ENCODE results near the gene ENAH. TPM values are rescaled to one million over a fixed set of nuclear protein-coding genes. Genes with fewer than 3 reads are reported as not detected.

The ENAH gene
- total and polyA plus RNA-seq, 2 donors (not counting 1 experiment from before 2014, with no cell fraction given): 1.3 to 1.6 TPM

- TF ChIP-seq CTCF (IDR thresholded peaks at IDR 0.05) (no peak), EZH2 (IDR thresholded peaks at IDR 0.05; ENCODE audit: borderline replicate concordance, insufficient read depth, low read depth, low read length, poor library complexity, severe bottlenecking) (no peak)
- H3K27ac Mint-ChIP-seq: no peak overlapping the region
- CTCF ChIA-PET: no interaction called here
Observed at GRCh38 chr1:225486856-225487255, 166.1 kb downstream of the ENAH start.

GRCh38 chr1:225485991-225486530 lies 166.9 kb downstream of the ENAH start:
- whole genome bisulfite sequencing (ENCODE audit: insufficient coverage): 95% methylated on average over 6 of the region's 6 CpGs
- peaks cover 16% of the 10 kb centered on the region for H3K4me1 Mint-ChIP-seq
- Histone ChIP-seq H3K79me2 (ENCODE audit: control insufficient read depth, insufficient read depth, low read length) (no peaks in the 10 kb centered on the region), H2AFZ (ENCODE audit: insufficient read depth, low read depth, low read length, poor library complexity, severe bottlenecking) (no peak overlapping the region), H3K9ac (ENCODE audit: low read length) (no peak overlapping the region), H3K27me3 (replicated peaks in 1 of 4; ENCODE audit: control extremely low read depth in 1 of 4, control insufficient read depth in 3 of 4, insufficient read depth in 4 of 4, low read length in 3 of 4) (no peaks in the 10 kb centered on the region), H3K36me3 (replicated peaks in 1 of 2; ENCODE audit: control extremely low read depth in 1 of 2, control insufficient read depth in 1 of 2, extremely low read depth in 1 of 2, insufficient read depth in 2 of 2, low read length in 1 of 2) (no peaks in the 10 kb centered on the region), H3K4me2 (replicated peaks; ENCODE audit: low read depth, low read length, poor library complexity, severe bottlenecking) (no peak overlapping the region), H3K9me3 (ENCODE audit: control extremely low read depth in 1 of 3, control insufficient read depth in 2 of 3, insufficient read depth in 1 of 3, low read length in 2 of 3) (no peaks in the 10 kb centered on the region), H3K4me1 (ENCODE audit: control insufficient read depth in 2 of 2, insufficient read depth in 2 of 2, low read length in 2 of 2) (peaks cover 8 to 11% of the 10 kb centered on the region in 2 donors), H4K20me1 (ENCODE audit: control insufficient read depth, insufficient read depth, low read length, poor library complexity, severe bottlenecking) (no peaks in the 10 kb centered on the region), H3K27ac (ENCODE audit: low read length in 2 of 2) (no peak overlapping the region), H3K4me3 (ENCODE audit: control extremely low read depth in 1 of 5, extremely low read depth in 1 of 5, insufficient read depth in 1 of 5, low read depth in 2 of 5, low read length in 4 of 5) (no peak overlapping the region)
- ATAC-seq (ENCODE audit: low read depth) (no peak), DNase-seq (no peak)
- no peaks in the 10 kb centered on the region for H3K9me3 Mint-ChIP-seq (ENCODE audit: insufficient read depth)
- no peak overlapping the region for H3K27ac Mint-ChIP-seq
- ChIA-PET CTCF (interaction anchor here (1.1 to 2.0 kb wide), 2 partner anchors 12 to 501 kb away, joined by 4 to 14 read pairs; no protein-coding TSS in a partner anchor), POLR2A (interaction anchor here (0.6 kb wide), 1 partner anchor 565 kb away, joined by 12 read pairs; no protein-coding TSS in a partner anchor)
- no peak overlapping the region for H3K4me3 Mint-ChIP-seq
- intact Hi-C loops (cut with micrococcal nuclease): no loop called here
- H3K27me3 Mint-ChIP-seq: peaks cover 3% of the 10 kb centered on the region
- TF ChIP-seq EZH2 (IDR thresholded peaks at IDR 0.05; ENCODE audit: borderline replicate concordance, insufficient read depth, low read depth, low read length, poor library complexity, severe bottlenecking) (no peak), CTCF (IDR thresholded peaks at IDR 0.05) (no peak)

More at GRCh38 chr1:225486856-225487255, 166.1 kb downstream of the ENAH start:
- intact Hi-C loops (cut with micrococcal nuclease): no loop called here
- DNase-seq: no peak
- Histone ChIP-seq H3K4me2 (replicated peaks; ENCODE audit: low read depth, low read length, poor library complexity, severe bottlenecking) (no peak overlapping the region), H3K27me3 (replicated peaks in 1 of 4; ENCODE audit: control extremely low read depth in 1 of 4, control insufficient read depth in 3 of 4, insufficient read depth in 4 of 4, low read length in 3 of 4) (no peaks in the 10 kb centered on the region), H3K9ac (ENCODE audit: low read length) (no peak overlapping the region), H4K20me1 (ENCODE audit: control insufficient read depth, insufficient read depth, low read length, poor library complexity, severe bottlenecking) (no peaks in the 10 kb centered on the region), H3K4me1 (ENCODE audit: control insufficient read depth in 2 of 2, insufficient read depth in 2 of 2, low read length in 2 of 2) (peaks cover under 1 to 3% of the 10 kb centered on the region in 2 donors), H3K9me3 (ENCODE audit: control extremely low read depth in 1 of 3, control insufficient read depth in 2 of 3, insufficient read depth in 1 of 3, low read length in 2 of 3) (no peaks in the 10 kb centered on the region), H3K27ac (ENCODE audit: low read length in 2 of 2) (no peak overlapping the region), H3K36me3 (replicated peaks in 1 of 2; ENCODE audit: control extremely low read depth in 1 of 2, control insufficient read depth in 1 of 2, extremely low read depth in 1 of 2, insufficient read depth in 2 of 2, low read length in 1 of 2) (no peaks in the 10 kb centered on the region), H3K79me2 (ENCODE audit: control insufficient read depth, insufficient read depth, low read length) (no peaks in the 10 kb centered on the region), H3K4me3 (ENCODE audit: control extremely low read depth in 1 of 5, extremely low read depth in 1 of 5, insufficient read depth in 1 of 5, low read depth in 2 of 5, low read length in 4 of 5) (no peak overlapping the region), H2AFZ (ENCODE audit: insufficient read depth, low read depth, low read length, poor library complexity, severe bottlenecking) (no peak overlapping the region)
- Mint-ChIP-seq H3K27me3 (peaks cover 3% of the 10 kb centered on the region), H3K9me3 (ENCODE audit: insufficient read depth) (no peaks in the 10 kb centered on the region), H3K4me1 (peaks cover 8% of the 10 kb centered on the region), H3K4me3 (no peak overlapping the region)
- POLR2A ChIA-PET: no interaction called here
- 96% methylated on average over 2 of the region's 2 CpGs for WGBS (ENCODE audit: insufficient coverage)
- ATAC-seq (ENCODE audit: low read depth): no peak

All from B cell (primary cell).